GM10266 (cell line): Measurements from ENCODE around the gene TXLNB.

Experiments used
- DNase-seq: peaks from one replicate; pipeline ENCODE4 v3.0.0; 2012; ENCODE audit errors: extremely low spot score
- TF ChIP-seq, protein P1 (sequence below): IDR thresholded peaks from 2 replicates; pipeline ENCODE4 v1.5.1; 2012; ENCODE audit warnings: mild to moderate bottlenecking, low read depth; ENCODE audit not compliant: control insufficient read depth, insufficient read depth; ENCODE audit errors: missing control alignments

The TXLNB gene

GRCh38 chr6:139325686-139326085 lies 33.9 kb upstream of the TXLNB start:
- TF ChIP-seq, protein P1, sequence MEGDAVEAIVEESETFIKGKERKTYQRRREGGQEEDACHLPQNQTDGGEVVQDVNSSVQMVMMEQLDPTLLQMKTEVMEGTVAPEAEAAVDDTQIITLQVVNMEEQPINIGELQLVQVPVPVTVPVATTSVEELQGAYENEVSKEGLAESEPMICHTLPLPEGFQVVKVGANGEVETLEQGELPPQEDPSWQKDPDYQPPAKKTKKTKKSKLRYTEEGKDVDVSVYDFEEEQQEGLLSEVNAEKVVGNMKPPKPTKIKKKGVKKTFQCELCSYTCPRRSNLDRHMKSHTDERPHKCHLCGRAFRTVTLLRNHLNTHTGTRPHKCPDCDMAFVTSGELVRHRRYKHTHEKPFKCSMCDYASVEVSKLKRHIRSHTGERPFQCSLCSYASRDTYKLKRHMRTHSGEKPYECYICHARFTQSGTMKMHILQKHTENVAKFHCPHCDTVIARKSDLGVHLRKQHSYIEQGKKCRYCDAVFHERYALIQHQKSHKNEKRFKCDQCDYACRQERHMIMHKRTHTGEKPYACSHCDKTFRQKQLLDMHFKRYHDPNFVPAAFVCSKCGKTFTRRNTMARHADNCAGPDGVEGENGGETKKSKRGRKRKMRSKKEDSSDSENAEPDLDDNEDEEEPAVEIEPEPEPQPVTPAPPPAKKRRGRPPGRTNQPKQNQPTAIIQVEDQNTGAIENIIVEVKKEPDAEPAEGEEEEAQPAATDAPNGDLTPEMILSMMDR = no peak
- no peak for DNase-seq

DNA sequence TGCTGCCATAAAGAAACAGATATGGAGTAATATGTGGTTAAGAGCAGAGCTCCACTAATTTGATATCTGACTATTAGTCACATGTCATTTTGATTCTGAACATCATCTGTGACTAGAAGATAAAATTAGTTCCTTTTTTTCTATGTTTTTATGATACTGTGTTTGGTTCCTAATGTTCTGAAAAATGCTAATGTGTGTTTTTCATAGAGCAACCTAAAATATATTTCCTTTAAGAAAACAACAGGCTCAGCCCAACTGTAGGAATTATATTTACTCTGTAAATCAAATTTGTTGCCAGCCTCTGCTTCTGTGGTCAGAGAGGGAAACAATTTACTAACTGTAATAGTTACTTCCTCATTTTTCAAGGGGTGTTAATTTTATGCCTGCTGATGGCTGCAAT lies 33.3 kb upstream of the TXLNB start:
- no peak for DNase-seq
- TF ChIP-seq, protein P1 = no peak

DNA sequence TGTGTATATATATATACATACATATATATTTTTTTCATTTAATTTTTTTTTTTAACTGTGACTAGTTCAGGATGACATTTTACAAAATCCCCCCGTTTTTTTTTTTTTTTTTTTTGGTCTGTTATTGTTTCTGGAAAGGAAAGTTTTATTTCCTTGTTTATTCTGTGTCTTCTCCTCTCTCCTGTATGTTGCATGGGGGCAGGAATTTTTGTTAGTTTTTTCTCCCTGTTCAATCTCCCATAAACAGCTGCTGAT lies 32.4 kb upstream of the TXLNB start:
- DNase-seq = no peak
- TF ChIP-seq, protein P1 = no peak

DNA sequence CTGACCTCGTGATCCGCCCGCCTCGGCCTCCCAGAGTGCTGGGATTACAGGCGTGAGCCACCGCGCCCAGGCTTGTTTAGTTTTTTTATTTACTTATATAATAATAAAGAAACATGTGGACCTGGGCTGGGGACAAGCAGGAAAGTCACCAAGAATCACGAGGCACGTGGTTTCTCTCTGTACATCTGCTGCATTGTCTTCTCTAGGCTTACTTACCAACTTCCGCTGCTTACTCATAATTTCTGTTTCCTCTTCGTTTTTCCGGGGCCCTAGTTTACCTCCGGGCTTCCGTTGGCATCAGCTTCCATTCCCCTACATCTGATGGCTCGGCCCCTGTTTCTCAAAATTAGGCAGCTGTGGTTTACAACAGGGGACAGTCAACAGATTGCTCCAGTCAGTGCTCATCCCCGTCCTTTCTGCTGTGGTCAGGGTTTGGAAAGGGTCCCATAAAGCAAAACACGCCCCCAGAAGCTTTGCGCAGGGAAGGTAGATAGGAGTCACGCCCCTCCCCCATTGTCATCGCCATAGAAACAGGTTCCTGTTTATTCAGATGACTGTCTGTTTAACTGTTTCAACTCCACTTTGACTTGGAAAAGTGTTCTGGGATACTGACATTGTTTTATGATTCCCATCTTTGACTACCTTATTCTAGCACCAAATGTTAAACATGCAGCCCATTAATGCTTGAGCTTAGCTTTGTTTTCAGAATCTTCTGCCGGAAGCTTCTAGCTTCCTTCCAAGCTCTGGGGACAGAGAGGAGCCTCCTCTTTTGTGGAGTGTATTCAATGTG lies 31.9 kb upstream of the TXLNB start:
- TF ChIP-seq, protein P1 = no peak
- peak; percentile 23 for DNase-seq

GRCh38 chr6:139320081-139320480 lies 28.3 kb upstream of the TXLNB start:
- no peak for DNase-seq
- TF ChIP-seq, protein P1 = no peak

DNA sequence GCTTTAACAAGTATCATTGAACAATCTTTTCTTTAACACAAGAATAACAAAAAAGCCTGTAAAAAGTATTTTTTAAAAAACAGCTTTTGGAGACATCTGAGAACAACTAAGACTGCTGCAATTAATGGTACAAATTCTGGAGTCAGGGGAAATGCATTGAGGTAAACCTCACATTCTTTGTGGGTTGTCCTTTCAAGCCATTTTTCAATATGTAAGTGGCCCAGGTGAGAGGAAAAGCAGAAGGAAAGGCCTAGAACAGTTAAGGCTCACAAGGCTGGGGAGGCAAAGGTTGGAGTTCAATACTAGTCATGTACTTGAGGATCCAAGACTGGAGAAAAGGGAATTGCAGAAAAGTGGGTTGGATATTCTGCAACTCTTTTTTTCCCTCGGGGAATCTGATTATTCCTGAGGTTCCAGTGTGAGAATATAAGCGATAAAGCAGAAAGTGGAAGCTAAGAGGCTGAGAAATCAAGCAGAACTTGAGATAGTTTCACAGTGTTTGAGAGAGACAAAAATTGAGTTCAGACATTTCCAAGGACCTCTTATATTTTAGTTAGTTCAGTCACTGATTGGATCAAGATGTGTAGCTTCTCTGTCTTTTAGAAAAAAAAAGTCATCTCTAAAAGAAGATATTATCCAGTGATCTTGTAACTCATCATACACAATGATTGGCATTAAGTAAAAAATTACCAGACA lies 25.0 kb upstream of the TXLNB start:
- DNase-seq = no peak
- TF ChIP-seq, protein P1 = no peak
